ENCODE measurements around the gene SEC11A.

SEC11A gene

GRCh38 chr15:84703808-84704207 lies 12.1 kb downstream of the SEC11A start:
- no peak for DNase-seq (ENCODE audit: extremely low spot score)
- TF ChIP-seq, protein P1, sequence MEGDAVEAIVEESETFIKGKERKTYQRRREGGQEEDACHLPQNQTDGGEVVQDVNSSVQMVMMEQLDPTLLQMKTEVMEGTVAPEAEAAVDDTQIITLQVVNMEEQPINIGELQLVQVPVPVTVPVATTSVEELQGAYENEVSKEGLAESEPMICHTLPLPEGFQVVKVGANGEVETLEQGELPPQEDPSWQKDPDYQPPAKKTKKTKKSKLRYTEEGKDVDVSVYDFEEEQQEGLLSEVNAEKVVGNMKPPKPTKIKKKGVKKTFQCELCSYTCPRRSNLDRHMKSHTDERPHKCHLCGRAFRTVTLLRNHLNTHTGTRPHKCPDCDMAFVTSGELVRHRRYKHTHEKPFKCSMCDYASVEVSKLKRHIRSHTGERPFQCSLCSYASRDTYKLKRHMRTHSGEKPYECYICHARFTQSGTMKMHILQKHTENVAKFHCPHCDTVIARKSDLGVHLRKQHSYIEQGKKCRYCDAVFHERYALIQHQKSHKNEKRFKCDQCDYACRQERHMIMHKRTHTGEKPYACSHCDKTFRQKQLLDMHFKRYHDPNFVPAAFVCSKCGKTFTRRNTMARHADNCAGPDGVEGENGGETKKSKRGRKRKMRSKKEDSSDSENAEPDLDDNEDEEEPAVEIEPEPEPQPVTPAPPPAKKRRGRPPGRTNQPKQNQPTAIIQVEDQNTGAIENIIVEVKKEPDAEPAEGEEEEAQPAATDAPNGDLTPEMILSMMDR (IDR thresholded peaks at IDR 0.05; ENCODE audit: control extremely low read depth, extremely low read depth, low read depth, missing control alignments), result no peak
- POLR2A ChIA-PET, result no interaction called here
- CTCF ChIA-PET, result interaction anchor here (1.1 to 1.6 kb wide), 2 partner anchors 12 to 32 kb away, joined by 3 to 4 read pairs; partner anchors contain the start of gene SEC11A

GRCh38 chr15:84702961-84703482 lies 12.9 kb downstream of the SEC11A start:
- ChIA-PET POLR2A (no interaction called here), CTCF (interaction anchor here (1.2 to 1.6 kb wide), 2 partner anchors 10 to 33 kb away, joined by 3 to 4 read pairs; no protein-coding TSS in a partner anchor)
- TF ChIP-seq, protein P1 (IDR thresholded peaks at IDR 0.05; ENCODE audit: control extremely low read depth, extremely low read depth, low read depth, missing control alignments), result no peak
- DNase-seq (ENCODE audit: extremely low spot score), result no peak

GRCh38 chr15:84699538-84700191 lies 16.3 kb downstream of the SEC11A start:
- ChIA-PET CTCF (interaction anchor here (0.8 kb wide), 1 partner anchor 10 kb away, joined by 3 read pairs; no protein-coding TSS in a partner anchor), POLR2A (no interaction called here)
- TF ChIP-seq, protein P1 (IDR thresholded peaks at IDR 0.05; ENCODE audit: control extremely low read depth, extremely low read depth, low read depth, missing control alignments), result no peak
- no peak for DNase-seq (ENCODE audit: extremely low spot score)

GRCh38 chr15:84697236-84697990 lies 18.5 kb downstream of the SEC11A start:
- no peak for DNase-seq (ENCODE audit: extremely low spot score)
- CTCF ChIA-PET, result interaction anchor here (1.3 to 1.8 kb wide), 3 partner anchors 12 to 126 kb away, joined by 3 to 5 read pairs (median 4); no protein-coding TSS in a partner anchor
- TF ChIP-seq, protein P1 (IDR thresholded peaks at IDR 0.05; ENCODE audit: control extremely low read depth, extremely low read depth, low read depth, missing control alignments), result no peak
- POLR2A ChIA-PET, result no interaction called here

GRCh38 chr15:84696757-84697156 lies 19.2 kb downstream of the SEC11A start:
- POLR2A ChIA-PET, result no interaction called here
- TF ChIP-seq, protein P1 (IDR thresholded peaks at IDR 0.05; ENCODE audit: control extremely low read depth, extremely low read depth, low read depth, missing control alignments), result no peak
- no peak for DNase-seq (ENCODE audit: extremely low spot score)
- CTCF ChIA-PET, result interaction anchor here (1.4 kb wide), 1 partner anchor 11 kb away, joined by 3 read pairs; no protein-coding TSS in a partner anchor

GRCh38 chr15:84690342-84690741 lies 25.6 kb downstream of the SEC11A start:
- CTCF ChIA-PET, result interaction anchor here (1.3 kb wide), 1 partner anchor 10 kb away, joined by 3 read pairs; no protein-coding TSS in a partner anchor
- POLR2A ChIA-PET, result no interaction called here
- TF ChIP-seq, protein P1 (IDR thresholded peaks at IDR 0.05; ENCODE audit: control extremely low read depth, extremely low read depth, low read depth, missing control alignments), result no peak

More at GRCh38 chr15:84690342-84690741, 25.6 kb downstream of the SEC11A start:
- no peak for DNase-seq (ENCODE audit: extremely low spot score)

Data from GM10248 (cell line).